ENCODE results near the gene SLC26A1. TPM values are rescaled to one million over a fixed set of nuclear protein-coding genes. Genes with fewer than 3 reads are reported as not detected.

The SLC26A1 gene, protein sequence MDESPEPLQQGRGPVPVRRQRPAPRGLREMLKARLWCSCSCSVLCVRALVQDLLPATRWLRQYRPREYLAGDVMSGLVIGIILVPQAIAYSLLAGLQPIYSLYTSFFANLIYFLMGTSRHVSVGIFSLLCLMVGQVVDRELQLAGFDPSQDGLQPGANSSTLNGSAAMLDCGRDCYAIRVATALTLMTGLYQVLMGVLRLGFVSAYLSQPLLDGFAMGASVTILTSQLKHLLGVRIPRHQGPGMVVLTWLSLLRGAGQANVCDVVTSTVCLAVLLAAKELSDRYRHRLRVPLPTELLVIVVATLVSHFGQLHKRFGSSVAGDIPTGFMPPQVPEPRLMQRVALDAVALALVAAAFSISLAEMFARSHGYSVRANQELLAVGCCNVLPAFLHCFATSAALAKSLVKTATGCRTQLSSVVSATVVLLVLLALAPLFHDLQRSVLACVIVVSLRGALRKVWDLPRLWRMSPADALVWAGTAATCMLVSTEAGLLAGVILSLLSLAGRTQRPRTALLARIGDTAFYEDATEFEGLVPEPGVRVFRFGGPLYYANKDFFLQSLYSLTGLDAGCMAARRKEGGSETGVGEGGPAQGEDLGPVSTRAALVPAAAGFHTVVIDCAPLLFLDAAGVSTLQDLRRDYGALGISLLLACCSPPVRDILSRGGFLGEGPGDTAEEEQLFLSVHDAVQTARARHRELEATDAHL
- total RNA-seq: under 1 TPM in 2 of 10 donors, not detected in 8; 0.28 to 0.38 TPM
- polyA plus RNA-seq: under 1 TPM; 0.06 to 0.66 TPM
- long read RNA-seq, donor 1: 0 reads
- long read RNA-seq, donor 2: 0 reads
- long read RNA-seq, donor 3: 0 reads

DNA sequence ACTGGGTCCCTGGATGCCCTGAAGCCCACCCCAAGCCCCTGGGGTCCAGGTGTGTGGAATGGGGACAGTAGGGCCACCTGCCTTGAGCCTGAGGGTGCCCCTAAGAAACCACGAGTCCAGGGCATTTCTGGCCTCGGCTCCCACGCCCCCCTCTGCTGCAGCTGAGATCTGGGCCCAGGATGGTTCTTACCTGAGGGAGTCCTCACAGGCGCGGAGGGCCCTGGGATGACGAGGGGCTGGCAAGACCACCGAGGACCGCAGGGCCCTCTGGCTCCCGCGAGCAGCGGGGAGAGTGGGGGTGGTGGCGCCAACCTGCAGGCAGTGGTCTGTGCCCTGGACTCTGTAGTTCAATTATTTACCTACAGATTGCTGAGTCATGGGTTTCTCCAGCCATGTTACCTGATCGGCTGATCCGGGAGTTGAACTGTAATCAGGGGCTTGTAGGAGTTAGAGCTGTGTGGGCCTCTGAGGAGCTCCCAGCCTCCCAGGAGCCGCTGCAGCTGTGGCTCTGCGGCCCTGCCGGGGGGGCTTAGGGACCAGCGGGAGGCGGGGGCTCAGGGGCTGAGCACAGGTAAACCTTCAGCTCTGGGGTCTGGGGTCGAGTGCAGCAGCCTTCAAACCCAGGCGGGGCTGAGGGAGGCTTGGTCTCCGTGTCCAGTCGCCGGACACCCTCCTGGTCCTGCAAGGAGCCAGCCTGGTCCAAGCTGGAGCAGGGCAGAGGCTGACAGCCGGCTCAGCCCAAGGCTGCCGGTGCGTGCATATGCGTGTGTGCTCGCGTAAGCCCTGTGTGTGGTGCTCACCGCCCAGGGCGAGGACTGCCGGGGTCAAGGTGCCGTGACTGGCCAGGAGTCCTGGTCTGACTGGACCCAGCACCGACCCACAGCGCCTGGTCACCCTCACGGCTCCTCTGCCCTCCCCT, at the start of gene SLC26A1:
SLC26A1 (minus strand) TSS at position 294 of the 919 bp plus-strand sequence. CDS start 1,701 bp downstream, outside the sequence.
- intact Hi-C loops (cut with DNase I): no loop called here
- H3K27me3 ChIP-seq: peaks cover 9 to 28% (median 24%) of the 10 kb centered on the region in 7 donors
- H3K9me3 ChIP-seq: no peaks in the 10 kb centered on the region
- no peak within 1 kb of the TSS for H3K27ac ChIP-seq
- H3K4me1 ChIP-seq: peaks cover 0 to 14% (median 7%) of the 10 kb centered on the region in 9 donors
- peaks cover 0 to 15% (median 0%) of the 10 kb centered on the region in 9 donors for H3K36me3 ChIP-seq
- no peak for DNase-seq
- TF ChIP-seq, protein P1, sequence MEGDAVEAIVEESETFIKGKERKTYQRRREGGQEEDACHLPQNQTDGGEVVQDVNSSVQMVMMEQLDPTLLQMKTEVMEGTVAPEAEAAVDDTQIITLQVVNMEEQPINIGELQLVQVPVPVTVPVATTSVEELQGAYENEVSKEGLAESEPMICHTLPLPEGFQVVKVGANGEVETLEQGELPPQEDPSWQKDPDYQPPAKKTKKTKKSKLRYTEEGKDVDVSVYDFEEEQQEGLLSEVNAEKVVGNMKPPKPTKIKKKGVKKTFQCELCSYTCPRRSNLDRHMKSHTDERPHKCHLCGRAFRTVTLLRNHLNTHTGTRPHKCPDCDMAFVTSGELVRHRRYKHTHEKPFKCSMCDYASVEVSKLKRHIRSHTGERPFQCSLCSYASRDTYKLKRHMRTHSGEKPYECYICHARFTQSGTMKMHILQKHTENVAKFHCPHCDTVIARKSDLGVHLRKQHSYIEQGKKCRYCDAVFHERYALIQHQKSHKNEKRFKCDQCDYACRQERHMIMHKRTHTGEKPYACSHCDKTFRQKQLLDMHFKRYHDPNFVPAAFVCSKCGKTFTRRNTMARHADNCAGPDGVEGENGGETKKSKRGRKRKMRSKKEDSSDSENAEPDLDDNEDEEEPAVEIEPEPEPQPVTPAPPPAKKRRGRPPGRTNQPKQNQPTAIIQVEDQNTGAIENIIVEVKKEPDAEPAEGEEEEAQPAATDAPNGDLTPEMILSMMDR (IDR thresholded peaks at IDR 0.05): no peak
- no peak within 1 kb of the TSS for H3K4me3 ChIP-seq
- WGBS, 2 donors: 87 to 89% methylated on average over 36 to 37 of the region's 37 CpGs
- no peak for ATAC-seq

DNA sequence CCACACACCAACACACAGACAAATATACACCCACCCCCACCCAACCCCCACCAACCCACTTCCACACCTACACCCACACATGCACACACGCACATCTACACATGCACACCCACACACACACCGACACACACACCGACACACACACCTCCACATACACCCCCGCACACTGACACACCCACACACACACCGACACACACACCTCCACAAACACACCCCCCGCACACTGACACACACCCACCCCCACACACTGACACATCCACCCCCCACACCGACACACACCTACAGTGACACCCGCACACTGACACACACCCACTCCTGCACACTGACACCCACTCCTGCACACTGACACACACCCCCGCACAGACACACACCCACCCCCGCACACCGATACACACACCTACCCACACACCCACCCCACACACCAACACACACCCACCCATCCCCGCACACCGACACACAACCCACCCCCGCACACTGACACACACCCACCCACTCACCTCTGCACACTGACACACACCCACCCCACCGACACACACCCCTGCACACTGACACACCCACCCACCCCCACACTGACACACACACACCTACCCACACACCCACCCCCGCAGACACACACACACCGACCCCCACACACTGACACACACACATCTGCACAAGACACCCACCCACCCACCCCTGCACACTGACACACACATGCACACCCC, 49.3 kb upstream of the SLC26A1 start:
- H3K27ac ChIP-seq: no peak overlapping the region
- no peaks in the 10 kb centered on the region for H3K9me3 ChIP-seq
- 90 to 94% methylated on average over 17 of the region's 17 CpGs for WGBS, 2 donors
- no peak for DNase-seq
- no peaks in the 10 kb centered on the region for H3K36me3 ChIP-seq
- no peak overlapping the region for H3K4me3 ChIP-seq
- intact Hi-C loops (cut with DNase I): no loop called here
- peaks cover 0 to 48% (median 35%) of the 10 kb centered on the region in 7 donors for H3K27me3 ChIP-seq
- TF ChIP-seq, protein P1 (IDR thresholded peaks at IDR 0.05): no peak
- peaks cover 2 to 41% (median 19%) of the 10 kb centered on the region in 9 donors for H3K4me1 ChIP-seq
- no peak for ATAC-seq

DNA sequence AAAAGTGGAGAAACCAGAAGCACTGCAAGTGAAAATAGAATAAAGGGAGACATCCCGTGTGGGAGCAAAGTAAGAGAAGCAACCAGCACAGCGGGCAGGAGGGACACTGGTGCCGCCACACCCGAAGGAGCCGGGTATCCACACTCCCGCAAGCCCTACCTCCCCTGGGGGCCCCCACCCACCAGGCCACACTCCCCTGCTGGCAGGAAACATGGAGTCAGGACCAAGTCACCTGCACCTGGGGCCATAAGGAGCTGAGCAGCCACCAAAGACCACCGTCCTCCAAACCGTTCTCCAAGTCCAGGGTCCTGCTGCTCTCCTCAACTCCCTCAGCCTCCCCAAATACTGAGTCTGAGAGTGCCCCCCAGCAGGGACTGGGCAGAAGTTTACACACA, 48.7 kb upstream of the SLC26A1 start:
- WGBS, 2 donors: 54 to 56% methylated on average over 8 of the region's 8 CpGs
- Histone ChIP-seq H3K36me3 (no peaks in the 10 kb centered on the region), H3K27me3 (peaks cover 0 to 42% (median 35%) of the 10 kb centered on the region in 7 donors), H3K4me1 (peaks cover 2 to 35% (median 17%) of the 10 kb centered on the region in 9 donors), H3K27ac (no peak overlapping the region), H3K9me3 (no peaks in the 10 kb centered on the region), H3K4me3 (no peak overlapping the region)
- DNase-seq (no peak), ATAC-seq (no peak)
- TF ChIP-seq, protein P1 (IDR thresholded peaks at IDR 0.05): no peak
- intact Hi-C loops (cut with DNase I): no loop called here
